Left ventricle myocardium inferior (tissue), 1 donor: ENCODE data around the gene USH2A. TPM values are rescaled to one million over a fixed set of nuclear protein-coding genes. Genes with fewer than 3 reads are reported as not detected.

Source experiments
- DNase-seq: peaks from one replicate; pipeline ENCODE4 v3.0.0-alpha.2; 2020
- H3K27ac ChIP-seq: fragments of 200-600 bp; replicated peaks from 2 replicates; pipeline ENCODE4 v1.8.0; 2021
- H3K27me3 ChIP-seq: fragments of 200-600 bp; 2 replicates; pipeline ENCODE4 v1.8.0; 2021; ENCODE audit warnings: low read depth
- H3K36me3 ChIP-seq: fragments of 200-600 bp; 2 replicates; pipeline ENCODE4 v1.8.0; 2021
- H3K4me1 ChIP-seq: fragments of 200-600 bp; 2 replicates; pipeline ENCODE4 v1.8.0; 2021
- H3K4me3 ChIP-seq: fragments of 200-600 bp; 2 replicates; pipeline ENCODE4 v1.8.0; 2021; ENCODE audit warnings: mild to moderate bottlenecking, moderate library complexity
- H3K9me3 ChIP-seq: fragments of 200-600 bp; replicated peaks from 2 replicates; pipeline ENCODE4 v1.8.0; 2021
- CTCF ChIP-seq: fragments of 200-600 bp; IDR thresholded peaks from 2 replicates; pipeline ENCODE4 v1.8.0; 2021; ENCODE audit warnings: antibody characterized with exemption, mild to moderate bottlenecking, borderline replicate concordance
- intact Hi-C: fragments of 100-400 bp; cut with micrococcal nuclease; formaldehyde crosslinking; loops from one replicate; pipeline ENCODE4 v1.11.0; 2022
- total RNA-seq: library from RNA; stranded (reverse); fragmentation: NEBNext Ultra II Directional; extraction: Animal tissue kit (Norgen Biotek cat#: 25700); gene quantifications from one replicate; pipeline ENCODE4 v1.2.1, GENCODE V29; 2021
- donor health status: DM: no; HTN: yes; CAD: no; lungs with severe emphysema.

The USH2A gene
- total RNA-seq, 1 donor from 2014 or later, result 3.6 TPM

DNA sequence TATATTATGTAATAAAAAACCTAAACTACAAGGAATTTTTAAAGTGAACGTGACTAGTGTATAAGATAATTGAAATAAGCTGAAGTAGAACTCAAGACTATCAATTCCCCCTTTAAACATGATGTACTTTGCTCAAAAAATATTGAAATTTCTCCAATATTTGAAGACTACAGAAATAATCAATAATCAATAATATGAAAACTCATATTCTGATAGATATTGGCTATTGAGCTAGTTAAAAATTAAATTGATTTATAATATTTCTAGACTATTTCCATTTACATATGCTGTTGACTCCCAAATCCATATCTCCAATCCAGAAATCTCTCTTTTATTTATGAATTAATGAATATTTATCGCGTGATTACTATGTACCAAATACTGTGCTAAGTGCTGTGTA lies 133.2 kb downstream of the USH2A start:
- no peak for TF ChIP-seq CTCF
- H3K27ac ChIP-seq, result no peak overlapping the region
- intact Hi-C loops, result no loop called here

GRCh38 chr1:216285052-216285451 lies 138.2 kb downstream of the USH2A start:
- intact Hi-C loops, result no loop called here
- Histone ChIP-seq H3K9me3 (peaks cover 28% of the 10 kb centered on the region), H3K27ac (no peak overlapping the region), H3K4me1 (no peaks in the 10 kb centered on the region), H3K36me3 (no peaks in the 10 kb centered on the region), H3K27me3 (no peaks in the 10 kb centered on the region), H3K4me3 (no peak overlapping the region)
- no peak for TF ChIP-seq CTCF
- DNase-seq, result no peak

More for the DNA sequence above, 133.2 kb downstream of the USH2A start:
- H3K36me3 ChIP-seq, result no peaks in the 10 kb centered on the region
- no peaks in the 10 kb centered on the region for H3K27me3 ChIP-seq
- DNase-seq, result no peak
- no peaks in the 10 kb centered on the region for H3K4me1 ChIP-seq
- no peak overlapping the region for H3K4me3 ChIP-seq
- H3K9me3 ChIP-seq, result peaks cover 10% of the 10 kb centered on the region

GRCh38 chr1:216281757-216282156 lies 141.5 kb downstream of the USH2A start:
- no peak for TF ChIP-seq CTCF

GRCh38 chr1:216270086-216270773 lies 153.0 kb downstream of the USH2A start:
- no peak overlapping the region for H3K4me3 ChIP-seq
- TF ChIP-seq CTCF, result no peak
- H3K36me3 ChIP-seq, result no peaks in the 10 kb centered on the region
- H3K9me3 ChIP-seq, result no peaks in the 10 kb centered on the region
- no peak for DNase-seq
- H3K4me1 ChIP-seq, result no peaks in the 10 kb centered on the region
- H3K27me3 ChIP-seq, result no peaks in the 10 kb centered on the region
- intact Hi-C loops, result no loop called here
- H3K27ac ChIP-seq, result no peak overlapping the region

More at GRCh38 chr1:216281757-216282156, 141.5 kb downstream of the USH2A start:
- H3K4me3 ChIP-seq, result no peak overlapping the region
- DNase-seq, result no peak
- no peaks in the 10 kb centered on the region for H3K4me1 ChIP-seq
- no peak overlapping the region for H3K27ac ChIP-seq
- no peaks in the 10 kb centered on the region for H3K36me3 ChIP-seq
- no peaks in the 10 kb centered on the region for H3K27me3 ChIP-seq
- H3K9me3 ChIP-seq, result peaks cover 28% of the 10 kb centered on the region
- intact Hi-C loops, result no loop called here

DNA sequence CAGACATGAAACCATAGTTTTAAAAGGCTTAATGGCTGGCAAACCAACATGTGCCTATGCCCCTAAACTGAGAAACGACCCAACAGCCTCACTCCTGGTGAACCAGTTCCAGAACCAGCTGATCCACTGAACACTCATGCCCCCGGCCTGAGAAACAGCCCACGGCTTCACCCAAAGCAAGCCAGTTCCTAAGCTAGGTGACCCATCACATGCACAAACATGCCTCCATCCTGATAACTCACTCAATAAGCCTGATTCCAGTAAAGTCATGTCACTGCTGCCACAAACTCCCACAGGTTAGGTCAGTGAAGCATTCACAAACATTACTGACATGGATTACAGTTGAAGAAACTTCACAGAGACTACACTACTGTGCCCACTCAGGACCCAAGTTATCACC lies 161.6 kb downstream of the USH2A start:
- no peaks in the 10 kb centered on the region for H3K36me3 ChIP-seq
- H3K27me3 ChIP-seq, result no peaks in the 10 kb centered on the region
- intact Hi-C loops, result no loop called here
- no peak overlapping the region for H3K4me3 ChIP-seq
- DNase-seq, result no peak
- no peaks in the 10 kb centered on the region for H3K4me1 ChIP-seq
- TF ChIP-seq CTCF, result no peak
- H3K27ac ChIP-seq, result no peak overlapping the region
- H3K9me3 ChIP-seq, result peaks cover 12% of the 10 kb centered on the region
